Stimulated activated CD4-positive, alpha-beta T cell treated with anti-CD3 and anti-CD28 coated beads, Interleukin-4, amount 100 ng/mL, for 4 hours (primary cell): ENCODE measurements around the gene AGBL2.
"Not testable (repeated sequence)": the region's sequence is repeated elsewhere in the genome, so short reads cannot be mapped to it uniquely, and the experiment has no call there.

Experiments used
- DNase-seq, 2 experiments: peaks; one replicate each; pipeline ENCODE4 v3.0.0-alpha.2; 2020

The AGBL2 gene

GRCh38 chr11:47688991-47689390 lies 26.2 kb downstream of the AGBL2 start:
- DNase-seq, result no peak

- DNase-seq, result no peak
Measured at GRCh38 chr11:47688111-47688510, 27.1 kb downstream of the AGBL2 start.

GRCh38 chr11:47686704-47687103 lies 28.5 kb downstream of the AGBL2 start:
- DNase-seq, result not testable (repeated sequence)

GRCh38 chr11:47686151-47686550 lies 29.0 kb downstream of the AGBL2 start:
- no peak for DNase-seq

DNA sequence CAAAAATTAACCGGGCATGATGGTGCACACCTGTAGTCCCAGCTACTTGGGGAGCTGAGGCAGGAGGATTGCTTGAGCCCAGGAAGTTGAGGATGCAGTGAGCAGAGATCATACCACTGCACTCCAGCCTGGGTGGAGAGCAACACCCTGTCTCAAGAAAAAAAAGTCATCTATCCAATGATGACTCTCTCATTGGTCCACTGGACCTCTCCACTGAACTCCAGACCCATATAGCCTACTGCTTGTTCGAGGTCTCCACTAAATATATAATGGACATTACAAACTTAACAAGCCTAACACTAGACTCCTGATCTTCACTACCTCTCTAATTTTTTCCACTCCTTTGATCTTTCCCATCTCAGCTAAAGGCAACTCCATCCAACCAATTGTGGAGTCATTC lies 39.3 kb downstream of the AGBL2 start:
- DNase-seq, result no peak

DNA sequence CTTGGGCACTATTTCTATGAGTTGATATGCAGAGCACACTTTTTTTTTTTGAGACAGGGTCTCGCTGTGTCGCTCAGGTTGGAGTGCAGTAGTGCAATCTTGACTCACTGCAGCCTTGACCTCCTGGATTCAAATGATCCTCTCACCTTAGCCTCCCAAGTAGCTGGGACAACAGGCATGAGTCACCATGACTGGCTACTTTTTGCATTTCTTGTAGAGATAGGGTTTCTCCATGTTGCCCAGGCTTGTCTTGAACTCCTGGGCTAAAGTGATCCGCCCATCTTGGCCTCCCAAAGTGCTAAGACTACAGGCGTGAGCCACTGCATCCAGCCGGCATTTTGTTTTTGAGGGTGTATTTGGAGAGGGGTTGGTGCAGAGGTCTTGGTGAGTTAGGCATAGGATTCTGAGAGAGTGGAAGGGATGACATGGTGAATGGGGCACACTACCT lies 42.9 kb downstream of the AGBL2 start:
- DNase-seq, result no peak

DNA sequence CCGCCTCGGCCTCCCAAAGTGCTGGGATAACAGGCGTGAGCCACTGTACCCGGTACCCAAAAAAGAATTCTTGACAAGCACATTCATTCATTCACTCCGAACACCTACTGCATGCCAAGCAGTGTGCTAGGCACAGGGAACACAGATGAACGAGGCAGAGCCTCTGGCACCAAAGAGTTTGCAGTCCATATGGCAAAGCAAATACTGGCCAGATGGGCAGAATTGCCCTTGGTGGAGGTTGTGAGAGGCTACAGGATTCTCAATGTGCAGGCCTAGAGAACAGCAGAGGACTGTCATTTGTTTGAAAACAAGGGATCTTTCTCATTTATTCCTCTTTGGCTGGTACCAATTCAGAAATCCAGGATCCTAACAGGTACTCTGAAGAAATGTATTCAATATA lies 45.3 kb downstream of the AGBL2 start:
- no peak for DNase-seq

DNA sequence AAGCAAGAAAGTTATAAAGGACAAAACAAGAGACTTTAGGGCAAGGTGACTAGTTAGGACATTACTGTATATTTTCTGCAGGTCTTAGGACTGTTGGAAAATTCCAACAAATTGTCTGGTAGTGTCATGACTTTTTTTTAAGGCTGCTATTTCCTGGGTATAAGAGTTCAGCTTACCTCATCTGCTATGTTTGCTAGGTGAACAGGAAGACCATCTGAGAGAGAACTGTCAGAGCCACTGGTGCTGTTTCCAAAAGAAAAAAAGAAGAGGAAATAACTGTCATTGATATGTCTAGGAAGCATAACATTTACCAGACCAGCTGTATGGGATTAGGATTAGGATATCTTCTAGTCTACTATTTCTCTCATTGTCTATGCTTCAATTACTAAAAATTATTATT lies 46.5 kb downstream of the AGBL2 start:
- no peak for DNase-seq

- no peak for DNase-seq
Measured at GRCh38 chr11:47667555-47667954, 47.6 kb downstream of the AGBL2 start.

DNA sequence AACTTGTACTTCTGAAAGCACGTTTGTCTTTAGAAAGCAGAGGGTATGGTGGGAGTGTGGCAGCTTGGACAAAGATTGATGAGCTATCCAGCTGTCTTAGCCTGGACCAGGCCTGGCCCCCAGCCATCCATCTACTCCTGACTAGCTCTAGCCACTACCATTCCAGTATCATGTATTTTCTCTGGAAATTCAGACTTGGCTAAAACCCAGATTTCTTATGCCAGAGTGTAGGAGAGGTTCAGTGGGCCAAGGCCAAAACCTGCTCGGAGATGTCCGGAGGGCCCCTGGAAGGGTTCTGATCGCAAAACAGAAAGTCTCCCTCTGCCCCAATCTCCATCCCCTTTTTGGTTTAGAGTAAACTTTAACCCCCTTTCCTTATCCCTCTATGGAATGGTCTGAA lies 48.0 kb downstream of the AGBL2 start:
- DNase-seq, result no peak

DNA sequence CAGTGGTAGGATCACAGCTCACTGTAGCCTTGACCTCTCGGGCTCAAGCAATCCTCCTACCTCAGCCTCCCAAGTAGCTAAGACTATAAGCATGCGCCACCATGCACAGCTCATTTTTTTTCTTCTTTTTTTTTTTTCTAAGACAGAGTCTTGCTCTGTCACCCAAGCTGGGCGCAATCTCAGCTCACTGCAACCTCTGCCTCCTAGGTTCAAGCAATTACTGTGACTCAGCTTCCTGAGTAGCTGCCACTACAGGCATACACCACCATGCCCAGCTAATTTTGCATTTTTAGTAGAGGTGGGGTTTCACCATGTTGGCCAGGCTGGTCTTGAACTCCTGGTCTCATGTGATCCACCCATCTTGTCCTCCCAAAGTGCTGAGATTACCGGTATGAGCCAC lies 50.2 kb downstream of the AGBL2 start:
- DNase-seq, result not testable (repeated sequence)

DNA sequence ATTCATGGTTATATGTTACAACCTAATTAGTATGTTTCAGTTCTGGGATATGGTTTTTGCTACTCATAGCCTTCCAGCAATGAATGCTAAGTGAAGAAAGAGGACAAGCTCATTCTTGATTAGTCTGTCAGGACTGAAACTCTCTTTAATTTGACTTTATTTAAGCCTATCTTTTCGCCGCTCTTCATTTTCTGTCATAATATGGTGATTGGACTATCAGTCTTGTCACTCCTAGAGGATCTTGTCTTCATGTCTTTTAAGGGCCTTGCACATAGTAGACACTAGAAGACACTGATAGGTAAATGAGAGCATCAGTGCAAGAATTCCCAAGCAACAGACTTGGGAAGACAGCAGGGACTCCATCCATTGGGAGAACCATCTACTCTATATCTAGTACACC lies 53.9 kb downstream of the AGBL2 start:
- DNase-seq, result no peak

DNA sequence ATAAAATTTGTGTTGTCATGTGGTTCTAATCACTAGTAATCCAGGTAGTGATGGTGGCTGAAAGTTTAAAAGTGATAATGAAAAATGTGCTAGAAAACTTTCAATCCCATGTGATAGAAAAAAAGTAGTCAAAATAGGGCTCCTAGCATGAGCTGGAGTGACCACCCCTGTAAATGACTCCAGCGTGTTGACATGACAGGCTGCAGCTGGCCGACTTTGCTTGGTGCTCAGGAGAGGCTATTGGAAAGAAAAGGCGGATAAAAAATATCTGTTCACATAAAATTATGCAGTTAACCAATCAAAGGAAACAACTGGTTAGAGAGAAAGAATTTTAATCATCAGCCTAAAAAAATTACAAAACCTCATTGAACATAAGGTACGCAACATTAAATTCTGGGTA lies 55.9 kb downstream of the AGBL2 start:
- DNase-seq, result no peak

GRCh38 chr11:47656260-47656885 lies 58.8 kb downstream of the AGBL2 start:
- DNase-seq, result no peak

- DNase-seq, result no peak
Measured at GRCh38 chr11:47651818-47652469, 63.2 kb downstream of the AGBL2 start.

GRCh38 chr11:47649276-47649675 lies 65.9 kb downstream of the AGBL2 start:
- DNase-seq, result no peak

GRCh38 chr11:47646019-47646418 lies 69.2 kb downstream of the AGBL2 start:
- DNase-seq, result no peak

DNA sequence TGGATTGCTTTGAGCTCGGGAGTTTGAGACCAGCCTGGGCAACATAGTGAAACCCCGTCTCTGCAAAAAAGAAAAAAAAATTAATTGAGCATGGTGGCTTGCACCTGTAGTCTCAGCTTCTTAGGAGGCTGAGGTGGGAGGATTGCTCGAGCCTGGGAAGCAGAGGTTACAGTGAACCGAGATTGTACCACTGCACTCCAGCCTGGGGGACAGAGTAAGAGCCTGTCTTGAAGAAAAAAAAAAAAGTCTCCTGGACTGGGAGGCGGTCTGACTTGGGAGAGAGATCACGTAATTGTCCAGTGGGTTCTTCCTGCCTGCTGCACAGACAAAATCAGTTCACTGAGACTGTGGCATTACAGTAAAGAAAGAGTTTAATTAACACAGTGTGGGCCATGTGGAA lies 69.7 kb downstream of the AGBL2 start:
- DNase-seq, result no peak

- DNase-seq, result peak; percentile 94
Measured at GRCh38 chr11:47642099-47642855, 72.9 kb downstream of the AGBL2 start, which contains the start of gene MTCH2. MTCH2 (minus strand) TSS chr11:47642559; CDS start chr11:47642465, 94 bp downstream.

DNA sequence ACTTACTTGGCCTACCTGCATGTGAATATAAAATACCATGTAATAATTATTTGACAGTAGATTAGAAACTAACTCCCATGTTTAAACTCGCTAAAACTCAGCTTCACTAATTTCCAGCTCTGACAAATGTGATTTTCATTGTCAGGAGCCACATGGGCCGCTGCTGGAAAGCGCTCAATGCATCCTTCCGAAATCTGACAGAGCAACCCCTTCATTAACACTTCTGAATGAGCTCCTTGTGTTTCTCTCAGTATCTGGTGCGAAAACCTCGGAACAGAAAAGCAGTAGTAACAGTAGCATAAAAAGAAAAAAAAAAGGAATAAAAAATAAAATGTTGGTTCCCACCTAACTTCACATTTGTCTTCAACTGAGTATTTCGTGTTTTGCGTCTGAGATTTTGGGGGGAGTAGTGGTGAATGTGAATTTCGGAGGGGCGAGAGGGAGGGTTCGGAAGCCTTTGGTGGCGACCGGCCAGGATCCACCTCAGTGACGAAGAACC lies 73.5 kb downstream of the AGBL2 start:
- DNase-seq, result no peak

DNA sequence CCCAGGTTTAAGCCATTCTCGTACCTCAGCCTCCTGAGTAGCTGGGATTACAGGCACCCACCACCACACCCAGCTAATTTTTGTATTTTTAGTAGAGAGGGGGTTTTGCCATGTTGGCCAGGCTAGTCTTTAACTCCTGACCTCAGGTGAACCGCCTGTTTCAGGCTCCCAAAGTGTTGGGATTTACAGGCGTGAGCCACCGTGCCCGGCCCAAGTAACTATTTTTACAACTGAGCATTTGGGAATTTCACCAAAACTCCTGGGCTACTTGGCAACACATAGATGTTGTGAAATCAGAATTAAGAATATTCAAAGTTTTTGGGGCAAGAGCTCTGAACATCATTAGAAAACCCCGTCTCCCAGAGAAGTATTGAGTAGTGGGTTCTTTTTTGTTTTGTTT lies 74.7 kb downstream of the AGBL2 start:
- not testable (repeated sequence) for DNase-seq

DNA sequence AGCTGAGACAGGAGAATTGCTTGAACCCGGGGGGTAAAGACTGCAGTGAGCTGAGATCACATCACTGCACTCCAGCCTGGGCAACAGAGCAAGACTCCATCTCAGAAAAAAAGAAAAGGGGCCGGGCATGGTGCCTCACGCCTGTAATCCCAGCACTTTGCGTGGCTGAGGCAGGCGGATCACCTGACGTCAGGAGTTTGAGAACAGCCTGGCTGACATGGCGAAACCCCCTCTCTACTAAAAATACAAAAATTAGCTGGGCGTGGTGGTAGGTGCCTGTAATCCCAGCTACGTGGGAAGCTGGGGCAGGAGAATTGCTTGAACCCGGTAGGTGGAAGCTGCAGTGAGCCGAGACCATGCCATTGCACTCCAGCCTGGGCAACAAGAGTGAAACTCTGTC lies 78.8 kb downstream of the AGBL2 start:
- not testable (repeated sequence) for DNase-seq

GRCh38 chr11:47631473-47631872 lies 83.7 kb downstream of the AGBL2 start:
- no peak for DNase-seq

GRCh38 chr11:47628026-47628425 lies 87.1 kb downstream of the AGBL2 start:
- DNase-seq, result no peak
